GM12878 (cell line): Measurements from ENCODE around the gene ATP13A2.

Experiments used
- CREB1 ChIP-seq: IDR thresholded peaks from 2 replicates; pipeline ENCODE4 v1.6.1; 2012; ENCODE audit warnings: low read depth, mild to moderate bottlenecking, inconsistent platforms
- CTCF ChIP-seq, 3 experiments: IDR thresholded peaks in 2 of 3; conservative IDR thresholded peaks in 1 of 3; 2 replicates each; pipeline ENCODE4 v1.5.1; 2011; ENCODE audit warnings: low read depth in 3 of 3, low read length in 3 of 3, mild to moderate bottlenecking in 3 of 3, control low read depth in 2 of 3, moderate library complexity in 2 of 3, inconsistent platforms in 1 of 3, mixed read lengths in 1 of 3; ENCODE audit not compliant: control insufficient read depth in 2 of 3, insufficient read depth in 1 of 3; ENCODE audit errors: extremely low read depth in 1 of 3
- HCFC1 ChIP-seq: fragments of 150-350 bp; IDR thresholded peaks from 2 replicates; pipeline ENCODE4 v1.6.1; 2014; ENCODE audit warnings: low read length
- RB1 ChIP-seq: fragments of 450-650 bp; formaldehyde crosslinking; IDR thresholded peaks from 2 replicates; pipeline ENCODE4 v1.6.1; 2017; ENCODE audit warnings: mild to moderate bottlenecking, borderline replicate concordance
- TARDBP ChIP-seq: IDR thresholded peaks from 2 replicates; pipeline ENCODE4 v1.6.1; 2016; ENCODE audit warnings: borderline replicate concordance
- USF2 ChIP-seq: IDR thresholded peaks from 2 replicates; pipeline ENCODE4 v1.6.1; 2011; ENCODE audit warnings: low read depth, low read length, improper control_type of control experiment, borderline replicate concordance

GRCh38 chr1:16944038-16944437 lies 67.7 kb downstream of the ATP13A2 start:
- no peak for TF ChIP-seq RB1
- TF ChIP-seq HCFC1: no peak
- TF ChIP-seq USF2: no peak
- TF ChIP-seq CTCF (IDR thresholded peaks at IDR 0.05 in 2 of 3, conservative IDR thresholded peaks at IDR 0.05 in 1 of 3; ENCODE audit: control insufficient read depth in 2 of 3, extremely low read depth in 1 of 3, insufficient read depth in 1 of 3, low read depth in 3 of 3, low read length in 3 of 3): no peak
- no peak for TF ChIP-seq TARDBP
- no peak for TF ChIP-seq CREB1
